AG09309 (cell line): ENCODE data around the gene TBX2.

Experiments used
- DNase-seq: peaks from one replicate; pipeline ENCODE4 v3.0.0-alpha.2; 2010; ENCODE audit warnings: low read depth
- H3K4me3 ChIP-seq: 2 replicates; pipeline ENCODE4 v1.5.1; 2011; ENCODE audit warnings: mild to moderate bottlenecking, low read depth, low read length, moderate library complexity; ENCODE audit not compliant: control insufficient read depth
- TF ChIP-seq, protein P1 (sequence below): IDR thresholded peaks from 2 replicates; pipeline ENCODE4 v1.5.1; 2011; ENCODE audit warnings: mild to moderate bottlenecking, low read depth, low read length, inconsistent platforms; ENCODE audit not compliant: insufficient read depth, control insufficient read depth; ENCODE audit errors: missing control alignments

TBX2 gene

GRCh38 chr17:61399131-61400065 lies at the start of gene TBX2:
TBX2 (plus strand) TSS chr17:61399843; CDS start chr17:61400177, 334 bp downstream.
- peak within 1 kb of the TSS; percentile 73 for H3K4me3 ChIP-seq
- TF ChIP-seq, protein P1, sequence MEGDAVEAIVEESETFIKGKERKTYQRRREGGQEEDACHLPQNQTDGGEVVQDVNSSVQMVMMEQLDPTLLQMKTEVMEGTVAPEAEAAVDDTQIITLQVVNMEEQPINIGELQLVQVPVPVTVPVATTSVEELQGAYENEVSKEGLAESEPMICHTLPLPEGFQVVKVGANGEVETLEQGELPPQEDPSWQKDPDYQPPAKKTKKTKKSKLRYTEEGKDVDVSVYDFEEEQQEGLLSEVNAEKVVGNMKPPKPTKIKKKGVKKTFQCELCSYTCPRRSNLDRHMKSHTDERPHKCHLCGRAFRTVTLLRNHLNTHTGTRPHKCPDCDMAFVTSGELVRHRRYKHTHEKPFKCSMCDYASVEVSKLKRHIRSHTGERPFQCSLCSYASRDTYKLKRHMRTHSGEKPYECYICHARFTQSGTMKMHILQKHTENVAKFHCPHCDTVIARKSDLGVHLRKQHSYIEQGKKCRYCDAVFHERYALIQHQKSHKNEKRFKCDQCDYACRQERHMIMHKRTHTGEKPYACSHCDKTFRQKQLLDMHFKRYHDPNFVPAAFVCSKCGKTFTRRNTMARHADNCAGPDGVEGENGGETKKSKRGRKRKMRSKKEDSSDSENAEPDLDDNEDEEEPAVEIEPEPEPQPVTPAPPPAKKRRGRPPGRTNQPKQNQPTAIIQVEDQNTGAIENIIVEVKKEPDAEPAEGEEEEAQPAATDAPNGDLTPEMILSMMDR, result peak; percentile 6
- peak; percentile 83 for DNase-seq

DNA sequence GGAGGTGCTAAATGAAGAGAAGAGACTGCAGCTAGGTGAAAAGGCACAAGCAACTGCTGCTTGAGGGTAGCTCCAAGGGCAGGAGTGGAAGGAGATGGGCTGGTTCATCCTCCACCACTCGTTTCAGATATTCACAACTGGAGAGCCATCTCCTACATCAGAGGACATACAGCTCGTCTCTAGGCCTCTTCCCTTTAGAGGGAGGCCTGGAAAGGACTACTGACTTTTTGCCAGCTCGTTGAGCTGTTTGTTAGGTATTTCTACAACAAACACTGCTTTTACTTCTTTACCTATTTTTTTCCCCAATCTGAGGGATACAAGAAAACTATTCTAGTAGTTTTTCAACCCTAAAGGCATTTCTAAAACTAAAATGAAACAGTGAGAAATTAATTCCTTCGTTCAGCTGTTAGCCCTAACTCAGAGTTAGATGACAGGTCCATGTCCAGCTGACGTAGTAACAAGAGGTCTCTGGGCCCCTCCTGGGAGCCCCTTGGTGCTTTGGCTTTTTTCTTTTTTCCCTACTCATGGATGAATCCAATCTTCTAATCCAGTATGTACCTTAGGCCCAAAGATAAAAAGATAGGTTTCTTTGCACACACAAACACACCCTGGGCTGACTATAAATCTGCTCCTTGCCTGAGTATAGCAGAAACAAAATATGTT lies 47.8 kb upstream of the TBX2 start:
- no peak for DNase-seq
- TF ChIP-seq, protein P1, result no peak
- H3K4me3 ChIP-seq, result no peak overlapping the region

GRCh38 chr17:61352408-61352770 lies 47.3 kb upstream of the TBX2 start:
- DNase-seq, result no peak
- TF ChIP-seq, protein P1, result no peak
- no peak overlapping the region for H3K4me3 ChIP-seq

DNA sequence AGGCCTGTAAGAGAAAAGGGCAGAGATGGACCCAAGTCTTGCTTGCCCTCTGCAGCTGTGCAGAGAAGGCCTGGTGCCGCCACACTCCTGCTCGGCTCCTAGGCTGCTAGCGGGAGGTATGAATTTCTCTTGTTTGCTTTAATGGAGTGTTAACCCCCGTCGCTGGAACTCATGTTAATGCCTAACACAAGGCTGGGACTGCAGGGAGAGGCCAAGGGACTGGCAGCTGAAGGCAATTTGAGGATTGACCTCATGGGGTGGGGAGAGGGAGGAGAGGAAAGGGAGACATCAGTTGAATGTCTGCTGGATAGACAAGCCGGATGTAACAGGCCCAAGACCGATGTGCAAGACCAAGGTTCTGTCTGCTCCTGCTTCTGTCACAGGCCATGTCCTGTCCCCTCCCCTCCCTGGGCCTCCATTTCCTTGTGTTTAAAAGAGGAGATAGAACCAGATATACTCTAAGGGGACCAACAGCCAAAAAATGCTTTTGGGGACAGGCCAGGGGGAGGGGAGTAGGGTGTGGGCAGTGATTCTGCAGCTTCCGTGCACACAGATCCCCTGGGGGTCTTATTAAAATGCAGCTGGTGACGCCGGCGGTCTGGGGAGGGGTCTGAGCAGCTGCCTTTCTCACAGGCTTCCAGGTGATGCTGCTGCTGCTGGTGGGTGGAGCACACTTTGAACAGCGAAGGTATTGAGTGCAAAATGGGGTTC lies 46.7 kb upstream of the TBX2 start:
- no peak for DNase-seq
- H3K4me3 ChIP-seq, result no peak overlapping the region
- TF ChIP-seq, protein P1, result no peak

DNA sequence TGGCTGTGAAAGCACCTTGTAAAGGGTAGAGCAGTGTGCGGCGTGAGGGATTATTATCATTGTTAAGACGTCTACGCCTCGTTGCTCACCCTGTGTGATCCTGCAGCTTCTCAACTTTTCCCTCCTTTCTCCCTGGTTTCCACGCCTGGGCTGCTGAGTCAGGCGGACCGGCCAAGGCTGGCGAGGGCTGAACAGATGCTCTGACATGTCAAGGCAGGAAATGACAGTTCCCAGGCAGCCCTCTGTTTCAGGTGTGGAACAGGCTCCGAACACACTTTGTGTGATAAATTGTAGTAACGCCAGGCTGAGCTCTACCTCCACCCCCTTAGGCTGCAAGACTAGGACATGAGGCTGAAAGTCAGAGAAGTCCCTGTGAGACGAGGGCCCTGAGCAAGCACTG lies 46.0 kb upstream of the TBX2 start:
- TF ChIP-seq, protein P1, result no peak
- no peak overlapping the region for H3K4me3 ChIP-seq
- DNase-seq, result no peak
